Measurements from ENCODE around the gene DNAH6.

DNAH6 gene

GRCh38 chr2:84686783-84687476 is 170.6 kb downstream of the DNAH6 start:
- Histone ChIP-seq H3K27me3 (ENCODE audit: control insufficient read depth, insufficient read depth, low read length) (no peaks in the 10 kb centered on the region), H2AFZ (no peak overlapping the region), H3K36me3 (ENCODE audit: control insufficient read depth, insufficient read depth, low read length) (no peaks in the 10 kb centered on the region), H3K4me1 (no peaks in the 10 kb centered on the region), H3K9ac (no peak overlapping the region), H3K27ac (no peak overlapping the region), H3K9me3 (ENCODE audit: control insufficient read depth, low read length) (no peaks in the 10 kb centered on the region), H3K4me2 (ENCODE audit: low read length) (no peak overlapping the region), H3K4me3 (ENCODE audit: low read depth, low read length) (no peak overlapping the region), H3K79me2 (no peaks in the 10 kb centered on the region)
- TF ChIP-seq, protein P1, sequence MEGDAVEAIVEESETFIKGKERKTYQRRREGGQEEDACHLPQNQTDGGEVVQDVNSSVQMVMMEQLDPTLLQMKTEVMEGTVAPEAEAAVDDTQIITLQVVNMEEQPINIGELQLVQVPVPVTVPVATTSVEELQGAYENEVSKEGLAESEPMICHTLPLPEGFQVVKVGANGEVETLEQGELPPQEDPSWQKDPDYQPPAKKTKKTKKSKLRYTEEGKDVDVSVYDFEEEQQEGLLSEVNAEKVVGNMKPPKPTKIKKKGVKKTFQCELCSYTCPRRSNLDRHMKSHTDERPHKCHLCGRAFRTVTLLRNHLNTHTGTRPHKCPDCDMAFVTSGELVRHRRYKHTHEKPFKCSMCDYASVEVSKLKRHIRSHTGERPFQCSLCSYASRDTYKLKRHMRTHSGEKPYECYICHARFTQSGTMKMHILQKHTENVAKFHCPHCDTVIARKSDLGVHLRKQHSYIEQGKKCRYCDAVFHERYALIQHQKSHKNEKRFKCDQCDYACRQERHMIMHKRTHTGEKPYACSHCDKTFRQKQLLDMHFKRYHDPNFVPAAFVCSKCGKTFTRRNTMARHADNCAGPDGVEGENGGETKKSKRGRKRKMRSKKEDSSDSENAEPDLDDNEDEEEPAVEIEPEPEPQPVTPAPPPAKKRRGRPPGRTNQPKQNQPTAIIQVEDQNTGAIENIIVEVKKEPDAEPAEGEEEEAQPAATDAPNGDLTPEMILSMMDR (IDR thresholded peaks at IDR 0.05), result no peak

DNA sequence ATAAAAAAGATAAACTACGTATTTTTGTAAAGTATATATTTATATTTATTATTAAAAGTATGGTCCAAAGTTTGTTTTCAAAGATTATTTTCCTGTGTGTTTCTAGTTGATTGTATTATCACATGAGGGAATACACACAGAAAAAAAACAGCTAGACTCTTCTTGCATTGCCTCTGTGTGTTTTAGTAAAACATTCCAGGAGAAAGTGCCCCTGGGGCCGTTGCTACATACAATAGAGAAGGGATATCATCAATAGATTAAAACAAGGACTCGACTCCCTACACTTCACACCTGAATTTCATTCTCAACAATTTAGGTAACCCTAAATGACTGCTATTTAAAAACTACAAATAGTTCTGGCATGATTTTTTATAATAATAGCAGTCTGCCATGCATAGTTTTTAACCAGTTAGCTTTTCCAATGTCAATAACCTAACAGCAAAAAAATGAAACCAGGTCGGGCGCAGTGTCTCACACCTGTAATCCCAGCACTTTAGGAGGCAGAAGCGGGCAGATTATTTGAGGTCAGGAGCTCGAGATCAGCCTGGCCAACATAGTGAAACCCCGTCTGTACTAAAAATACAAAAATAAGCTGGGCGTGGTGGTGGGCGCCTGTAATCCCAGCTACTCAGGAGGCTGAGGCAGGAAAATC is 171.3 kb downstream of the DNAH6 start:
- Histone ChIP-seq H3K79me2 (no peaks in the 10 kb centered on the region), H3K4me3 (ENCODE audit: low read depth, low read length) (no peak overlapping the region), H3K27ac (no peak overlapping the region), H3K9me3 (ENCODE audit: control insufficient read depth, low read length) (no peaks in the 10 kb centered on the region), H3K9ac (no peak overlapping the region), H2AFZ (no peak overlapping the region), H3K36me3 (ENCODE audit: control insufficient read depth, insufficient read depth, low read length) (no peaks in the 10 kb centered on the region), H3K27me3 (ENCODE audit: control insufficient read depth, insufficient read depth, low read length) (no peaks in the 10 kb centered on the region), H3K4me2 (ENCODE audit: low read length) (no peak overlapping the region), H3K4me1 (no peaks in the 10 kb centered on the region)
- TF ChIP-seq, protein P1 (IDR thresholded peaks at IDR 0.05), result no peak

GRCh38 chr2:84690225-84690624 is 173.9 kb downstream of the DNAH6 start:
- Histone ChIP-seq H3K36me3 (ENCODE audit: control insufficient read depth, insufficient read depth, low read length) (no peaks in the 10 kb centered on the region), H3K4me3 (ENCODE audit: low read depth, low read length) (no peak overlapping the region), H2AFZ (no peak overlapping the region), H3K9ac (no peak overlapping the region), H3K27me3 (ENCODE audit: control insufficient read depth, insufficient read depth, low read length) (no peaks in the 10 kb centered on the region), H3K4me1 (no peaks in the 10 kb centered on the region), H3K27ac (no peak overlapping the region), H3K9me3 (ENCODE audit: control insufficient read depth, low read length) (no peaks in the 10 kb centered on the region), H3K79me2 (no peaks in the 10 kb centered on the region), H3K4me2 (ENCODE audit: low read length) (no peak overlapping the region)
- TF ChIP-seq, protein P1 (IDR thresholded peaks at IDR 0.05), result no peak

GRCh38 chr2:84694088-84694622 is 177.9 kb downstream of the DNAH6 start:
- Histone ChIP-seq H3K4me2 (ENCODE audit: low read length) (no peak overlapping the region), H3K79me2 (no peaks in the 10 kb centered on the region), H3K4me1 (no peaks in the 10 kb centered on the region), H3K27me3 (ENCODE audit: control insufficient read depth, insufficient read depth, low read length) (no peaks in the 10 kb centered on the region), H3K4me3 (ENCODE audit: low read depth, low read length) (no peak overlapping the region), H3K27ac (no peak overlapping the region), H3K9ac (no peak overlapping the region), H3K36me3 (ENCODE audit: control insufficient read depth, insufficient read depth, low read length) (no peaks in the 10 kb centered on the region), H2AFZ (no peak overlapping the region), H3K9me3 (ENCODE audit: control insufficient read depth, low read length) (no peaks in the 10 kb centered on the region)
- TF ChIP-seq, protein P1 (IDR thresholded peaks at IDR 0.05), result no peak

Data from parathyroid adenoma (tissue), 2 donors.